Measurements from ENCODE around the gene ZFPM1. TPM values are rescaled to one million over a fixed set of nuclear protein-coding genes. Genes with fewer than 3 reads are reported as not detected.

Gene ZFPM1
- total and polyA plus RNA-seq, 2 of the 8 experiments (the other 6 are each of a cell fraction or from before 2014, with no cell fraction given) = 0.74 to 4.8 TPM

GRCh38 chr16:88426018-88426417 is 27.1 kb upstream of the ZFPM1 start:
- Histone ChIP-seq H3K23ac (ENCODE audit: insufficient read length) (no peak overlapping the region), H4K20me1 (replicated peaks in 1 of 2; ENCODE audit: control insufficient read depth in 1 of 2, insufficient read depth in 2 of 2, low read length in 2 of 2) (peaks cover 0 to 10% of the 10 kb centered on the region in 2 experiments), H3K27ac (ENCODE audit: low read depth, low read length) (no peak overlapping the region), H3K9ac (replicated peaks in 1 of 4; ENCODE audit: extremely low read depth in 1 of 4, low read depth in 3 of 4, low read length in 3 of 4) (no peak overlapping the region), H2AK5ac (ENCODE audit: low read depth, low read length) (no peak overlapping the region), H3K9me3 (ENCODE audit: insufficient read depth in 2 of 2, low read depth in 1 of 2, low read length in 1 of 2) (no peaks in the 10 kb centered on the region), H3K4me1 (replicated peaks in 1 of 4; ENCODE audit: control insufficient read depth in 3 of 4, insufficient read depth in 4 of 4, low read length in 3 of 4) (peaks cover 0 to 5% (median 2%) of the 10 kb centered on the region in 4 experiments; a peak in 2 of 7 replicates), H3K4me2 (ENCODE audit: insufficient read depth in 1 of 2, low read depth in 2 of 2, low read length in 2 of 2) (no peak overlapping the region), H3K4ac (replicated peaks; ENCODE audit: insufficient read length, low read depth, low read length) (no peak overlapping the region), H2BK20ac (ENCODE audit: low read length) (no peak overlapping the region), H3K56ac (replicated peaks; ENCODE audit: insufficient read length, low read depth, low read length) (no peak overlapping the region), H3K4me3 (ENCODE audit: extremely low read depth in 1 of 4, insufficient read depth in 2 of 4, low read depth in 3 of 4, low read length in 4 of 4) (no peak overlapping the region), H3K36me3 (ENCODE audit: control insufficient read depth in 2 of 4, insufficient read depth in 4 of 4, low read length in 3 of 4) (no peaks in the 10 kb centered on the region), H3K23me2 (ENCODE audit: low read depth, low read length) (peaks cover 14% of the 10 kb centered on the region; the same call in 1 of the 2 replicates), H2BK15ac (ENCODE audit: low read length) (no peak overlapping the region), H2AFZ (ENCODE audit: low read length) (no peak overlapping the region), H3K79me2 (ENCODE audit: control insufficient read depth in 1 of 2, insufficient read depth in 2 of 2, low read length in 2 of 2) (no peaks in the 10 kb centered on the region), H3K14ac (ENCODE audit: insufficient read length) (no peak overlapping the region), H3K18ac (ENCODE audit: extremely low read depth, low read length) (no peak overlapping the region), H2BK5ac (ENCODE audit: low read depth, low read length) (no peak overlapping the region), H3K79me1 (ENCODE audit: low read depth, low read length) (no peaks in the 10 kb centered on the region), H3K27me3 (replicated peaks in 1 of 4; ENCODE audit: control insufficient read depth in 3 of 4, extremely low read depth in 1 of 4, insufficient read depth in 3 of 4, low read length in 3 of 4) (peaks cover 0 to 15% (median 7%) of the 10 kb centered on the region in 4 experiments; a peak in 4 of 7 replicates), H2BK120ac (replicated peaks; ENCODE audit: low read depth, low read length) (no peak overlapping the region), H4K91ac (replicated peaks; ENCODE audit: insufficient read length, low read length) (no peak overlapping the region), H4K5ac (ENCODE audit: insufficient read length, low read depth, low read length) (no peak overlapping the region), H2BK12ac (ENCODE audit: low read depth, low read length) (no peak overlapping the region), H4K8ac (ENCODE audit: extremely low read depth, insufficient read depth, low read length) (peak overlapping the region; percentile 68; the same call in 1 of the 2 replicates)
- 90% methylated on average over 10 of the region's 13 CpGs; no CpG with 5 or more reads in 1 of the 2 experiments for WGBS, 2 experiments (ENCODE audit: extremely low coverage in 1 of 2, insufficient coverage in 1 of 2, insufficient read length in 1 of 2, insufficient replicate concordance in 2 of 2, low coverage in 1 of 2, low lambda C conversion rate in 2 of 2, missing lambda C conversion rate in 1 of 2)
- DNase-seq (ENCODE audit: low read depth in 1 of 2, low spot score in 2 of 2) (no peak), FAIRE-seq (no peak)
- CTCF ChIA-PET (ENCODE audit: partially characterized antibody) = interaction anchor here (3.1 kb wide), 1 partner anchor 11 kb away, joined by 21 read pairs; no protein-coding TSS in a partner anchor
- POLR2A ChIA-PET (ENCODE audit: partially characterized antibody) = no interaction called here
- TF ChIP-seq POLR2A (IDR thresholded peaks at IDR 0.05; ENCODE audit: control extremely low read depth in 1 of 2, low read depth in 2 of 2, low read length in 2 of 2) (no peak), MAFK (IDR thresholded peaks at IDR 0.05; ENCODE audit: low read depth, low read length) (no peak), HDAC6 (IDR thresholded peaks at IDR 0.05; ENCODE audit: low read depth, low read length) (no peak), EZH2 (IDR thresholded peaks at IDR 0.05; ENCODE audit: low read depth, low read length, severe bottlenecking) (no peak), PHF8 (conservative IDR thresholded peaks at IDR 0.05; ENCODE audit: low read depth, low read length) (no peak), SP4 (IDR thresholded peaks at IDR 0.05; ENCODE audit: low read length) (no peak), BRCA1 (IDR thresholded peaks at IDR 0.05; ENCODE audit: low read depth, low read length) (no peak), YY1 (IDR thresholded peaks at IDR 0.05; ENCODE audit: low read depth, low read length) (no peak), RXRA (IDR thresholded peaks at IDR 0.05; ENCODE audit: insufficient read depth, low read depth, low read length) (no peak), ATF2 (IDR thresholded peaks at IDR 0.05; ENCODE audit: low read length) (no peak)
